PC-9 (cell line): Measurements from ENCODE around the gene TMEM37.

Experiments used
- EZH2 ChIP-seq: fragments of 200-600 bp; sonication (generic); IDR thresholded peaks from 2 replicates; pipeline ENCODE4 v1.8.0; 2017; ENCODE audit warnings: antibody characterized with exemption, low read depth
- TF ChIP-seq, protein P1 (sequence below): fragments of 200-600 bp; sonication (generic); conservative IDR thresholded peaks from 2 replicates; pipeline ENCODE4 v1.6.1; 2017; ENCODE audit warnings: mixed run types, antibody characterized with exemption, mild to moderate bottlenecking, moderate library complexity

GRCh38 chr2:119464981-119465380 is 33.3 kb downstream of the TMEM37 start:
- TF ChIP-seq, protein P1, sequence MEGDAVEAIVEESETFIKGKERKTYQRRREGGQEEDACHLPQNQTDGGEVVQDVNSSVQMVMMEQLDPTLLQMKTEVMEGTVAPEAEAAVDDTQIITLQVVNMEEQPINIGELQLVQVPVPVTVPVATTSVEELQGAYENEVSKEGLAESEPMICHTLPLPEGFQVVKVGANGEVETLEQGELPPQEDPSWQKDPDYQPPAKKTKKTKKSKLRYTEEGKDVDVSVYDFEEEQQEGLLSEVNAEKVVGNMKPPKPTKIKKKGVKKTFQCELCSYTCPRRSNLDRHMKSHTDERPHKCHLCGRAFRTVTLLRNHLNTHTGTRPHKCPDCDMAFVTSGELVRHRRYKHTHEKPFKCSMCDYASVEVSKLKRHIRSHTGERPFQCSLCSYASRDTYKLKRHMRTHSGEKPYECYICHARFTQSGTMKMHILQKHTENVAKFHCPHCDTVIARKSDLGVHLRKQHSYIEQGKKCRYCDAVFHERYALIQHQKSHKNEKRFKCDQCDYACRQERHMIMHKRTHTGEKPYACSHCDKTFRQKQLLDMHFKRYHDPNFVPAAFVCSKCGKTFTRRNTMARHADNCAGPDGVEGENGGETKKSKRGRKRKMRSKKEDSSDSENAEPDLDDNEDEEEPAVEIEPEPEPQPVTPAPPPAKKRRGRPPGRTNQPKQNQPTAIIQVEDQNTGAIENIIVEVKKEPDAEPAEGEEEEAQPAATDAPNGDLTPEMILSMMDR = no peak
- no peak for TF ChIP-seq EZH2
